Measurements from ENCODE around the gene LCNL1.
A peak's percentile ranks its signal among the peaks of the same experiment; 100 is the strongest.

Gene LCNL1

DNA sequence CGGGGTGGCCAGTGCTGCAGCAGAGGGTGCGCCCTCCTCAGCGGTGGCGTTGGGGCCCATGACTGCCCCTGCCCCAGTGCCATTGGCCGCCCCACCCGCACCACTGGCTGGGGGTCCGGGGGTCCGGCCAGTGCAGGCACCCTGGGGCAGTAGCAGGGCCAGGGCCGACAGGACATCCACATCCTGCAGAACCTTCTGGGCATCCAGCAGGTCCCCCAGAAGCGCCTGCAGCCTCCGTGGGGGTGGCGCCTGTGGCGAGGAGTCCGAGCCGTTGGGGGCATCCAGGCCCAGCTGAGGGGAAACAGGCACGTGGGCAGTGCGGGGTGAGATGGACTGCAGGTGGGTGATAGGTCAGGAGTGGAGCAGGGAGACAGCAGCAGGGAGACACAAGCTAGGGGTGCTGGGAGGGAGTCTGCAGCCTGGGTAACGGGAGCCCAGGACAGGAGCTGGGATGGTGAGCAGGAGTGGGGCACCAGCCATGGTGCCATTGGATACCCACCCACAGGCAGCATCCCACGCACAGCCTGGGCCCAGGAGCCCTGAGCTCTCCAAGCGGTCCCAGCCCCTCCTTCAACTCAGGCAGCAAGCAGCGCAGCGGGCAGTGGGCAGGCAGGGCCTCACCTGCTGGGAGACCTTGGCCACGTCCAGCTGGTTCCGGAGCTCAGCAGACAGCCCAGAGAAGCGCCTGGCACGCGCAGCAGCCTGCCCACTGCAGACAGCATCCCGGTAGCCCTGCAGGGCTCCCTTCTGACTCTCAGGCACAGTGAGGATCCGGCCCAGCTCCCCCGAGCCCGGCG is 38.2 kb downstream of the LCNL1 start:
- H3K18ac ChIP-seq (ENCODE audit: low read depth in 1 of 2, low read length in 2 of 2), result no peak overlapping the region
- no peak overlapping the region for H3K23ac ChIP-seq (ENCODE audit: low read length in 2 of 2)
- H4K91ac ChIP-seq (ENCODE audit: low read length), result no peak overlapping the region
- no peak overlapping the region for H2BK15ac ChIP-seq (ENCODE audit: low read depth, poor library complexity, severe bottlenecking)
- no peak overlapping the region for H3K27ac ChIP-seq (ENCODE audit: low read length, poor library complexity, severe bottlenecking)
- no peak overlapping the region for H3K14ac ChIP-seq (ENCODE audit: low read length in 2 of 2)
- H3K4me3 ChIP-seq (ENCODE audit: insufficient read depth in 1 of 2, low read depth in 1 of 2, low read length in 2 of 2), result no peak overlapping the region
- H3K4me1 ChIP-seq (ENCODE audit: control insufficient read depth, insufficient read depth, low read depth, low read length), result peaks cover 18% of the 10 kb centered on the region
- no peak overlapping the region for H2BK120ac ChIP-seq (ENCODE audit: low read depth, low read length)
- no peaks in the 10 kb centered on the region for H3K27me3 ChIP-seq (ENCODE audit: control insufficient read depth in 1 of 2, insufficient read depth in 1 of 2, low read length in 2 of 2)
- no peak overlapping the region for H2BK12ac ChIP-seq (ENCODE audit: low read length in 2 of 2)
- H3K36me3 ChIP-seq (ENCODE audit: control insufficient read depth in 1 of 2, insufficient read depth in 2 of 2, low read depth in 1 of 2, low read length in 2 of 2), result peaks cover 11 to 44% of the 10 kb centered on the region in 2 experiments
- H3K4me2 ChIP-seq (ENCODE audit: low read length, poor library complexity, severe bottlenecking), result no peak overlapping the region
- H2BK5ac ChIP-seq (ENCODE audit: low read depth, low read length, poor library complexity, severe bottlenecking), result no peak overlapping the region
- H3K79me1 ChIP-seq (replicated peaks; ENCODE audit: low read length, poor library complexity, severe bottlenecking), result no peaks in the 10 kb centered on the region
- H2AFZ ChIP-seq (ENCODE audit: low read depth, low read length), result no peak overlapping the region
- H2AK5ac ChIP-seq (ENCODE audit: low read length, severe bottlenecking), result no peak overlapping the region
- no peak overlapping the region for H3K9ac ChIP-seq (ENCODE audit: low read length)
- WGBS, result 93% methylated on average over 32 of the region's 32 CpGs
- no peak for DNase-seq
- H3K4ac ChIP-seq (ENCODE audit: low read depth in 1 of 2, low read length in 2 of 2), result no peak overlapping the region
- no peaks in the 10 kb centered on the region for H3K9me3 ChIP-seq (ENCODE audit: control insufficient read depth, low read length)
- H4K8ac ChIP-seq (ENCODE audit: low read length), result no peak overlapping the region

DNA sequence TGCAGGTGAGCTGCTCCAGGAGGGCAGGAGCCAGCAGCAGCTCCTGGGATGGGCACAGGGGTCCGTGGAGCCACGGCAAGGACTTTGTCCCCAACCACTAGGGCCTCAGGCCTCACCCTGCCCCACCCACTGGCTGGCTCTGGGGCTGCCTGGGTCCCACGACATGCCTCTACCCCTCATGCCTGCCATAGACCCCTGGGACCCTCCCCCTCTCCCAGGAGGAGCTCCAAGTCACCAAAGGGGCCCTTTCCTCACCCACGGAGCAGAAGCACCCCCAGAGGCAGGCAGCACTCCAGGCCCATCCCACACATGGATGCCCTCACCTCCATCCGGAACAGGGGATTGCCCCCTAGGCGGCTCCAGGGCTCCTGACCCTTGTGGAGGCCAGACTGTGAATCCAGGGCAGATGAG is 38.8 kb downstream of the LCNL1 start:
- Histone ChIP-seq H3K27ac (ENCODE audit: low read length, poor library complexity, severe bottlenecking) (no peak overlapping the region), H3K4me1 (ENCODE audit: control insufficient read depth, insufficient read depth, low read depth, low read length) (peaks cover 20% of the 10 kb centered on the region), H2BK15ac (ENCODE audit: low read depth, poor library complexity, severe bottlenecking) (no peak overlapping the region), H3K4ac (ENCODE audit: low read depth in 1 of 2, low read length in 2 of 2) (no peak overlapping the region), H3K27me3 (ENCODE audit: control insufficient read depth in 1 of 2, insufficient read depth in 1 of 2, low read length in 2 of 2) (no peaks in the 10 kb centered on the region), H2AFZ (ENCODE audit: low read depth, low read length) (no peak overlapping the region), H3K9me3 (ENCODE audit: control insufficient read depth, low read length) (no peaks in the 10 kb centered on the region), H3K4me3 (ENCODE audit: insufficient read depth in 1 of 2, low read depth in 1 of 2, low read length in 2 of 2) (no peak overlapping the region), H3K23ac (ENCODE audit: low read length in 2 of 2) (no peak overlapping the region), H3K4me2 (ENCODE audit: low read length, poor library complexity, severe bottlenecking) (no peak overlapping the region), H3K18ac (ENCODE audit: low read depth in 1 of 2, low read length in 2 of 2) (no peak overlapping the region), H2BK12ac (ENCODE audit: low read length in 2 of 2) (no peak overlapping the region), H4K91ac (ENCODE audit: low read length) (no peak overlapping the region), H2BK120ac (ENCODE audit: low read depth, low read length) (no peak overlapping the region), H2AK5ac (ENCODE audit: low read length, severe bottlenecking) (no peak overlapping the region), H4K8ac (ENCODE audit: low read length) (no peak overlapping the region), H3K14ac (ENCODE audit: low read length in 2 of 2) (no peak overlapping the region), H2BK5ac (ENCODE audit: low read depth, low read length, poor library complexity, severe bottlenecking) (no peak overlapping the region), H3K36me3 (ENCODE audit: control insufficient read depth in 1 of 2, insufficient read depth in 2 of 2, low read depth in 1 of 2, low read length in 2 of 2) (peaks cover 8 to 38% of the 10 kb centered on the region in 2 experiments), H3K79me1 (replicated peaks; ENCODE audit: low read length, poor library complexity, severe bottlenecking) (no peaks in the 10 kb centered on the region), H3K9ac (ENCODE audit: low read length) (no peak overlapping the region)
- WGBS, result 91% methylated on average over 6 of the region's 6 CpGs
- DNase-seq, result no peak

DNA sequence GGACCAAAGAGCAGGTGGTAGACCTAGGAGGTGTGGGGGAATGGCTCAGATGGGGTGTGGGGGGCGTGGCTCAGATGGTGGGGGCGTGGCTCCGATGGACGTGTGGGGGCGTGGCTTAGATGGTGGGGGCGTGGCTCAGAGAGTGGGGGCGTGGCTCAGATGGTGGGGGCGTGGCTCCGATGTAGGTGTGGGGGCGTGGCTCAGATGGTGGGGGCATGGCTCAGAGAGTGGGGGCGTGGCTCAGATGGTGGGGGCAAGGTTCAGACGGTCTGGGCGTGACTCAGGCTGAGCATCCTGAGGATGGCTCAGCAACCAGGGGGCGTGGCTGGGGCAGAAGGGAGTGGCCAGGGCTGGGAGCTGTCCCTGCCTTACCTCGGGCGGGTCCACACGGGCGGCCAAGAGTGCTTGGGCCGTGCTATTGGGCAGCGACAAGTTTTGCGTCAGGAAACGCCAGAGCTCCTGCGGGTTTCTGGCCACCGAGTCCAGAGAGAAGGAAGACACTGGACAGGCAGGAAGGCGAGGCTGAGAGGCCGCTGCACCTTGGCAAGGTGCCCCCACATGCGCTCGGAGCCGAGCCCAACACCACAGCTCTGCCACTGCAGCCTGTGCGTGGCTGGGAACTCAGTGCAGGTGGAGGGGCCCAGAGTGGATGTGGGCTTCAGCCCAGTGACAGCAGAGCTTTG is 39.3 kb downstream of the LCNL1 start:
- no peak overlapping the region for H2BK120ac ChIP-seq (ENCODE audit: low read depth, low read length)
- H4K91ac ChIP-seq (ENCODE audit: low read length), result no peak overlapping the region
- H3K18ac ChIP-seq (ENCODE audit: low read depth in 1 of 2, low read length in 2 of 2), result no peak overlapping the region
- no peak overlapping the region for H3K4me3 ChIP-seq (ENCODE audit: insufficient read depth in 1 of 2, low read depth in 1 of 2, low read length in 2 of 2)
- no peaks in the 10 kb centered on the region for H3K27me3 ChIP-seq (ENCODE audit: control insufficient read depth in 1 of 2, insufficient read depth in 1 of 2, low read length in 2 of 2)
- no peaks in the 10 kb centered on the region for H3K79me1 ChIP-seq (replicated peaks; ENCODE audit: low read length, poor library complexity, severe bottlenecking)
- peaks cover 3 to 33% of the 10 kb centered on the region in 2 experiments for H3K36me3 ChIP-seq (ENCODE audit: control insufficient read depth in 1 of 2, insufficient read depth in 2 of 2, low read depth in 1 of 2, low read length in 2 of 2)
- WGBS, result 51% methylated on average over 30 of the region's 30 CpGs
- no peak overlapping the region for H3K9ac ChIP-seq (ENCODE audit: low read length)
- no peaks in the 10 kb centered on the region for H3K9me3 ChIP-seq (ENCODE audit: control insufficient read depth, low read length)
- no peak overlapping the region for H3K4me2 ChIP-seq (ENCODE audit: low read length, poor library complexity, severe bottlenecking)
- H4K8ac ChIP-seq (ENCODE audit: low read length), result no peak overlapping the region
- H2BK15ac ChIP-seq (ENCODE audit: low read depth, poor library complexity, severe bottlenecking), result no peak overlapping the region
- no peak overlapping the region for H3K4ac ChIP-seq (ENCODE audit: low read depth in 1 of 2, low read length in 2 of 2)
- H2AFZ ChIP-seq (ENCODE audit: low read depth, low read length), result no peak overlapping the region
- H3K4me1 ChIP-seq (ENCODE audit: control insufficient read depth, insufficient read depth, low read depth, low read length), result peaks cover 24% of the 10 kb centered on the region
- DNase-seq, result peak; percentile 61
- no peak overlapping the region for H3K23ac ChIP-seq (ENCODE audit: low read length in 2 of 2)
- no peak overlapping the region for H3K27ac ChIP-seq (ENCODE audit: low read length, poor library complexity, severe bottlenecking)
- H3K14ac ChIP-seq (ENCODE audit: low read length in 2 of 2), result no peak overlapping the region
- no peak overlapping the region for H2BK5ac ChIP-seq (ENCODE audit: low read depth, low read length, poor library complexity, severe bottlenecking)
- no peak overlapping the region for H2BK12ac ChIP-seq (ENCODE audit: low read length in 2 of 2)
- no peak overlapping the region for H2AK5ac ChIP-seq (ENCODE audit: low read length, severe bottlenecking)

DNA sequence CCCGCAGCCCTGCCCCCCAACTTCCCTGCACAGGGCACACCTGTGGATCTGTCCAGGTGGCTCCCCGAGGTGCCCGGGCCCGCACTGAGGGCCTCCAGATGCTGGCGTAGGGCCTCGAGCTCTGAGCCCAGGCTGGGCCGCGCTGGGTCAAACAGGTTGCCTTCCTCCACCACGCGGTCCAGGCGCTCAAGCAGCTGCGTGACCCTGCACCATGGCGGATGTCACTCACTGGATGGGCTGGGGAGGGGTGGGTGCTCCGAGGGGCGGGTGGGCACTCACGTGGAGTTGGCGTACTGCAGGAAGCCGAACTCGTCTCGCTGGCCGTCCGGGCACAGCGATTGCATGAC is 39.8 kb downstream of the LCNL1 start:
- H3K18ac ChIP-seq (ENCODE audit: low read depth in 1 of 2, low read length in 2 of 2), result no peak overlapping the region
- no peak overlapping the region for H2BK12ac ChIP-seq (ENCODE audit: low read length in 2 of 2)
- H3K27ac ChIP-seq (ENCODE audit: low read length, poor library complexity, severe bottlenecking), result no peak overlapping the region
- H2BK5ac ChIP-seq (ENCODE audit: low read depth, low read length, poor library complexity, severe bottlenecking), result no peak overlapping the region
- H3K36me3 ChIP-seq (ENCODE audit: control insufficient read depth in 1 of 2, insufficient read depth in 2 of 2, low read depth in 1 of 2, low read length in 2 of 2), result peaks cover 0 to 27% of the 10 kb centered on the region in 2 experiments
- no peak overlapping the region for H4K91ac ChIP-seq (ENCODE audit: low read length)
- no peak overlapping the region for H3K4me2 ChIP-seq (ENCODE audit: low read length, poor library complexity, severe bottlenecking)
- H3K4me1 ChIP-seq (ENCODE audit: control insufficient read depth, insufficient read depth, low read depth, low read length), result peaks cover 29% of the 10 kb centered on the region
- WGBS, result 94% methylated on average over 23 of the region's 23 CpGs
- no peak overlapping the region for H2BK120ac ChIP-seq (ENCODE audit: low read depth, low read length)
- no peaks in the 10 kb centered on the region for H3K27me3 ChIP-seq (ENCODE audit: control insufficient read depth in 1 of 2, insufficient read depth in 1 of 2, low read length in 2 of 2)
- no peak overlapping the region for H3K4ac ChIP-seq (ENCODE audit: low read depth in 1 of 2, low read length in 2 of 2)
- H3K23ac ChIP-seq (ENCODE audit: low read length in 2 of 2), result no peak overlapping the region
- H2BK15ac ChIP-seq (ENCODE audit: low read depth, poor library complexity, severe bottlenecking), result no peak overlapping the region
- no peak overlapping the region for H3K14ac ChIP-seq (ENCODE audit: low read length in 2 of 2)
- H3K79me1 ChIP-seq (replicated peaks; ENCODE audit: low read length, poor library complexity, severe bottlenecking), result no peaks in the 10 kb centered on the region
- no peak overlapping the region for H2AFZ ChIP-seq (ENCODE audit: low read depth, low read length)
- H3K9me3 ChIP-seq (ENCODE audit: control insufficient read depth, low read length), result no peaks in the 10 kb centered on the region
- H2AK5ac ChIP-seq (ENCODE audit: low read length, severe bottlenecking), result no peak overlapping the region
- no peak overlapping the region for H3K4me3 ChIP-seq (ENCODE audit: insufficient read depth in 1 of 2, low read depth in 1 of 2, low read length in 2 of 2)
- no peak overlapping the region for H3K9ac ChIP-seq (ENCODE audit: low read length)
- no peak for DNase-seq
- H4K8ac ChIP-seq (ENCODE audit: low read length), result no peak overlapping the region
